Measurements from ENCODE around the gene BAHCC1.

DNA sequence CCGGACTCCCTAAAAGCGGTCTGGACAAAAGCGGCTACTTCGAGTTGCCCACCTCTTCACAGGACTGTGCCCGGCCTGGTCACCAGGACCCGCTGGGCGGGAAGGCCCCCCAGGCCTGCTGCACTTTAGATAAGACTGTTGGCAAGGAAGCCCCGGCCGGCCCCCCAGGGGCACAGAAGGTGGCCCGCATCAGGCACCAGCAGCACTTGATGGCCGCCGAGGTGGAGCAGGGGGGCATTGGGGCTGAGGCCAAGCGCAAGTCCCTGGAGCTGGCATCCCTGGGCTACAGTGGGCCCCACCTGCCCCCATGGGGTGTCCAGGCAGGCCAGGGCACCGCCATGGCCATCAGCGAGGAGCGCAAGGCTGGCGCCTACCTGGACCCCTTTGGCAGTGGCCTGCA is 47.5 kb downstream of the BAHCC1 start:
- TF ChIP-seq, protein P1, sequence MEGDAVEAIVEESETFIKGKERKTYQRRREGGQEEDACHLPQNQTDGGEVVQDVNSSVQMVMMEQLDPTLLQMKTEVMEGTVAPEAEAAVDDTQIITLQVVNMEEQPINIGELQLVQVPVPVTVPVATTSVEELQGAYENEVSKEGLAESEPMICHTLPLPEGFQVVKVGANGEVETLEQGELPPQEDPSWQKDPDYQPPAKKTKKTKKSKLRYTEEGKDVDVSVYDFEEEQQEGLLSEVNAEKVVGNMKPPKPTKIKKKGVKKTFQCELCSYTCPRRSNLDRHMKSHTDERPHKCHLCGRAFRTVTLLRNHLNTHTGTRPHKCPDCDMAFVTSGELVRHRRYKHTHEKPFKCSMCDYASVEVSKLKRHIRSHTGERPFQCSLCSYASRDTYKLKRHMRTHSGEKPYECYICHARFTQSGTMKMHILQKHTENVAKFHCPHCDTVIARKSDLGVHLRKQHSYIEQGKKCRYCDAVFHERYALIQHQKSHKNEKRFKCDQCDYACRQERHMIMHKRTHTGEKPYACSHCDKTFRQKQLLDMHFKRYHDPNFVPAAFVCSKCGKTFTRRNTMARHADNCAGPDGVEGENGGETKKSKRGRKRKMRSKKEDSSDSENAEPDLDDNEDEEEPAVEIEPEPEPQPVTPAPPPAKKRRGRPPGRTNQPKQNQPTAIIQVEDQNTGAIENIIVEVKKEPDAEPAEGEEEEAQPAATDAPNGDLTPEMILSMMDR (IDR thresholded peaks at IDR 0.05): no peak
- no peak for TF ChIP-seq EZH2 (IDR thresholded peaks at IDR 0.05)
- TF ChIP-seq EZH2phosphoT487 (IDR thresholded peaks at IDR 0.05): no peak

Measured in neural progenitor cell (in vitro differentiated cells).